ENCODE data around the gene TNPO3.

Gene TNPO3

DNA sequence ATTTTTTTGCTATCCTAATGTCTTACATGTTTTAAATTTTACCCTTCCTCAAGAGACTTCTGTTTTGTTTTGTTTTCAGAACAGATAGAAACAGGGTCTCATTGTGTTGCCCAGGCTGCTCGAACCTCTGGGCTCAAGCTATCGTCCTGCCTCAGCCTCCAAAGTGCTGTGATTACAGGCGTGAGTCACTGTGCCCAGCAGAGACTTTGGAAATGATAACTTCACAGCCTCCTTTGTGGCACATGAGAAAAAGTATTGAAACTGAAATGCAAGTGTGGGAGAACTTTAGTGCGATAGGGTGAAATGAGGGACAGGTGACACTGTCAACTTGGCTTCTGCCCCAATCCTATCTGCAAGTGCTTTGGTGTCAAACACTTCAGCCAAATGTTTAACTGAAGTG, 95.6 kb downstream of the TNPO3 start:
- H3K9ac ChIP-seq (ENCODE audit: low read length) = no peak overlapping the region
- peaks cover 14% of the 10 kb centered on the region for H3K36me3 ChIP-seq (ENCODE audit: low read length)
- H3K4me2 ChIP-seq (ENCODE audit: low read depth, low read length, poor library complexity, severe bottlenecking) = no peak overlapping the region
- H3K79me2 ChIP-seq (ENCODE audit: insufficient read depth, low read length) = no peaks in the 10 kb centered on the region
- no peaks in the 10 kb centered on the region for H3K9me2 ChIP-seq (replicated peaks; ENCODE audit: insufficient read depth, low read length)
- no peak overlapping the region for H3K27ac ChIP-seq (ENCODE audit: low read depth, low read length)
- no peak overlapping the region for H2AFZ ChIP-seq (ENCODE audit: low read depth, low read length, severe bottlenecking)
- no peak for TF ChIP-seq EZH2phosphoT487 (conservative IDR thresholded peaks at IDR 0.05; ENCODE audit: low read length)
- TF ChIP-seq, protein P1, sequence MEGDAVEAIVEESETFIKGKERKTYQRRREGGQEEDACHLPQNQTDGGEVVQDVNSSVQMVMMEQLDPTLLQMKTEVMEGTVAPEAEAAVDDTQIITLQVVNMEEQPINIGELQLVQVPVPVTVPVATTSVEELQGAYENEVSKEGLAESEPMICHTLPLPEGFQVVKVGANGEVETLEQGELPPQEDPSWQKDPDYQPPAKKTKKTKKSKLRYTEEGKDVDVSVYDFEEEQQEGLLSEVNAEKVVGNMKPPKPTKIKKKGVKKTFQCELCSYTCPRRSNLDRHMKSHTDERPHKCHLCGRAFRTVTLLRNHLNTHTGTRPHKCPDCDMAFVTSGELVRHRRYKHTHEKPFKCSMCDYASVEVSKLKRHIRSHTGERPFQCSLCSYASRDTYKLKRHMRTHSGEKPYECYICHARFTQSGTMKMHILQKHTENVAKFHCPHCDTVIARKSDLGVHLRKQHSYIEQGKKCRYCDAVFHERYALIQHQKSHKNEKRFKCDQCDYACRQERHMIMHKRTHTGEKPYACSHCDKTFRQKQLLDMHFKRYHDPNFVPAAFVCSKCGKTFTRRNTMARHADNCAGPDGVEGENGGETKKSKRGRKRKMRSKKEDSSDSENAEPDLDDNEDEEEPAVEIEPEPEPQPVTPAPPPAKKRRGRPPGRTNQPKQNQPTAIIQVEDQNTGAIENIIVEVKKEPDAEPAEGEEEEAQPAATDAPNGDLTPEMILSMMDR (IDR thresholded peaks at IDR 0.05; ENCODE audit: insufficient read depth, low read length, poor library complexity, severe bottlenecking) = no peak
- H3K27me3 ChIP-seq (ENCODE audit: low read length) = no peaks in the 10 kb centered on the region
- H4K20me1 ChIP-seq (ENCODE audit: low read depth, low read length) = no peaks in the 10 kb centered on the region
- H3K4me3 ChIP-seq (ENCODE audit: insufficient read depth, low read length, poor library complexity, severe bottlenecking) = no peak overlapping the region
- H3F3A ChIP-seq (ENCODE audit: insufficient read depth) = no peaks in the 10 kb centered on the region
- no peaks in the 10 kb centered on the region for H3K9me3 ChIP-seq (ENCODE audit: insufficient read depth, low read length)

DNA sequence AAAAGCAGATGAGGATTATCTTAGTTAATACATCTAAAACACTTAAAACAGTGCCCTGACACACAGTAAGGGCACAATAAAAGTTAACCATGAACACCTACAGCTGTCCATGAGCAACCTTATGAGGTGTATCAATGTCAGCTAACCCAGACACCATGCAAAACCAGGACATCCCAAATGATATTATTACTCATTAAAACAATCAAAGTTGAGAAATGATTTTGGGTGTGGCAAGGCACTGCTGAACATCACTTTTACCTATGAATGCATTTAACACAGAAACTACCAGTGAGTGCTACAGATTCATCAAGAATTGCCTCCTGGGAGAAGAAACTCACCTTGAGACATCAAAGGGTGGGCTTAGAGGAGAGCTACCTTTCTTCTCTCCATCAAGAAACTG, 98.9 kb downstream of the TNPO3 start:
- H4K20me1 ChIP-seq (ENCODE audit: low read depth, low read length) = no peaks in the 10 kb centered on the region
- no peak overlapping the region for H3K4me2 ChIP-seq (ENCODE audit: low read depth, low read length, poor library complexity, severe bottlenecking)
- no peak overlapping the region for H3K4me3 ChIP-seq (ENCODE audit: insufficient read depth, low read length, poor library complexity, severe bottlenecking)
- no peaks in the 10 kb centered on the region for H3K27me3 ChIP-seq (ENCODE audit: low read length)
- no peak overlapping the region for H2AFZ ChIP-seq (ENCODE audit: low read depth, low read length, severe bottlenecking)
- no peak overlapping the region for H3K9ac ChIP-seq (ENCODE audit: low read length)
- H3F3A ChIP-seq (ENCODE audit: insufficient read depth) = 0 out of 2 replicates have a peak, but pooled peaks cover 5% of the 10 kb centered on the region
- peak overlapping the region; percentile 62; the same call in 1 of the 2 replicates for H3K27ac ChIP-seq (ENCODE audit: low read depth, low read length)
- no peak for TF ChIP-seq EZH2phosphoT487 (conservative IDR thresholded peaks at IDR 0.05; ENCODE audit: low read length)
- TF ChIP-seq, protein P1 (IDR thresholded peaks at IDR 0.05; ENCODE audit: insufficient read depth, low read length, poor library complexity, severe bottlenecking) = no peak
- no peaks in the 10 kb centered on the region for H3K9me3 ChIP-seq (ENCODE audit: insufficient read depth, low read length)
- H3K9me2 ChIP-seq (replicated peaks; ENCODE audit: insufficient read depth, low read length) = no peaks in the 10 kb centered on the region
- peaks cover 14% of the 10 kb centered on the region; the same call in 1 of the 2 replicates for H3K36me3 ChIP-seq (ENCODE audit: low read length)
- no peaks in the 10 kb centered on the region for H3K79me2 ChIP-seq (ENCODE audit: insufficient read depth, low read length)

DNA sequence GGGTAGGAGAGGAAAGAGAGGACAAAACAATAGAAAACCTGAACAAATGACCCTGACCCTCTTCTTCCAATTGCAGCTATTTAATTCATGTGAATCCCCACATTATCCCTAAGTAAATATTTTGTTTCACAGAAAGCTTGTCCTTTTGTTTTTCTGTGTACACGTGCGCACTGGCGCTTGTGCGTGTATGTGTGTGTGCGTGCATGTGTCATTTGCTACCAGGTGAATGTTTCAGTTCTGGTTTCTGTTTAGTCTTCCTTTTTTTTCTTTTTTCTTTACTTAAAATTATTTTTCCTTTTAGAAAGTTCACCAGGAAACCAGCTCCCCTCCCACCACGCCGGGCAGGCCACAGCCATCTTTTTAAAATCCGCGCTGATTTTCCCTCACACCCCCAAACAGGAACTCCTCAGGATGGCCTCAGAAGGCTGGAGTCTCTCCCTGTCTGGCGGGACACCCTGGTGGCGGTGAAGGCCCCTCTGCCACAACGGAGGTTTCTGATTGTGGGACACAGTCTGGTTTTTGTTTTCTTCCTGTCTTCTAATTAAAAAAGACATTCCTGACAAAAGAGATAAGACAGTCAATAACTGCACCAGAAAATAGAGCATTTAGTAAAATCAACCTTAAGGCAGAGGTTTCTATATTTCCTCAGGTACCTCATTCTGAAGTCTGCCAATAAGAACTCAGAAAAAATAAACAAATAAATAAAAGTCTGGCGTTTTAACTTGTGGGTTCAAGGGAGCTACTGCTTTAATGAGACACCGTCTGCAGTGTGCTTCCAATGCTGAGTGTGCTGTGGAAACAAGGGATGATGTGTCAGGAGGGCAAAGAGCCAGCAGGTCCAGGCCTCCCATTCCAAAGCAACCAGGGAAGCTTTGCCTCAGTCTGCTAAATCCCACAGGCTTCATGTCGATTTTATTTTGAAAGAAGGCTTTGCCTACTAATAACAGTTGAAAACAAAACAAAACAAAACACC, 99.8 kb downstream of the TNPO3 start:
- no peaks in the 10 kb centered on the region for H3K9me3 ChIP-seq (ENCODE audit: insufficient read depth, low read length)
- no peaks in the 10 kb centered on the region for H3K27me3 ChIP-seq (ENCODE audit: low read length)
- peak overlapping the region; percentile 34 for H3K4me2 ChIP-seq (ENCODE audit: low read depth, low read length, poor library complexity, severe bottlenecking)
- no peaks in the 10 kb centered on the region for H4K20me1 ChIP-seq (ENCODE audit: low read depth, low read length)
- TF ChIP-seq EZH2phosphoT487 (conservative IDR thresholded peaks at IDR 0.05; ENCODE audit: low read length) = no peak
- H3F3A ChIP-seq (ENCODE audit: insufficient read depth) = 0 out of 2 replicates have a peak, but pooled peaks cover 5% of the 10 kb centered on the region
- H3K36me3 ChIP-seq (ENCODE audit: low read length) = peaks cover 14% of the 10 kb centered on the region; the same call in 1 of the 2 replicates
- no peaks in the 10 kb centered on the region for H3K9me2 ChIP-seq (replicated peaks; ENCODE audit: insufficient read depth, low read length)
- H2AFZ ChIP-seq (ENCODE audit: low read depth, low read length, severe bottlenecking) = no peak overlapping the region
- no peak overlapping the region for H3K4me3 ChIP-seq (ENCODE audit: insufficient read depth, low read length, poor library complexity, severe bottlenecking)
- H3K9ac ChIP-seq (ENCODE audit: low read length) = peak overlapping the region; percentile 8; the same call in 1 of the 2 replicates
- H3K79me2 ChIP-seq (ENCODE audit: insufficient read depth, low read length) = no peaks in the 10 kb centered on the region
- peak overlapping the region; percentile 62 for H3K27ac ChIP-seq (ENCODE audit: low read depth, low read length)
